ENCODE data around the gene KIAA0408. TPM values are rescaled to one million over a fixed set of nuclear protein-coding genes. Genes with fewer than 3 reads are reported as not detected.
A peak's percentile ranks its signal among the peaks of the same experiment; 100 is the strongest.

KIAA0408 gene
- total and polyA plus RNA-seq, 12 donors: 0.18 to 8.6 (median 2.4) TPM

DNA sequence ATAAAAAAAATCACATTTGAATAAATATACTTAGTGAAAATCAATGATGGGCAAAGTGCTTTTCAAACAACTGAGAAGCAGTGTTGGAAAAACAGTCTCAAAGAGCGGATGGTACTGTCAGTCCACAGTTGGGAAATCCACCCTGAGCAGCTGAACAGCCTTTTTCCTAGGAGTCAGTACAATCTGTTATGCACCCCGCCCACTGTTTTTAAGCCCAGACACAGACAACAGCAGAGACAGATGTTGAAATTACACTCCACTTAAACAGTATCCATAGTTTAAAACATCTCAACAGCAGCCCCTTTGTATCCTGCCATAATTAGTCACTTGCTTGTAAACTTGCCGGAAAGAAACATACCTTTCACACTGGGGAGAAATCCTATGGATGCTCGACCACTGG lies 372 bp downstream of the KIAA0408 start:
- peaks cover 0 to 7% of the 10 kb centered on the region in 2 donors for H3K4me1 ChIP-seq (replicated peaks in 1 of 2)
- 61 to 66% (median 64%) methylated on average over 4 of the region's 4 CpGs for WGBS, 4 donors
- intact Hi-C loops (cut with DNase I): no loop called here
- H3K4me3 ChIP-seq: peak overlapping the region in 1 of 4 donors; percentile 30
- no peaks in the 10 kb centered on the region for H3K9me3 ChIP-seq (replicated peaks in 1 of 3)
- no peaks in the 10 kb centered on the region for H3K36me3 ChIP-seq (replicated peaks in 1 of 2)
- TF ChIP-seq POLR2A (IDR thresholded peaks at IDR 0.05) (no peak), CTCF (IDR thresholded peaks at IDR 0.05) (no peak)
- peak overlapping the region in 2 of 5 donors; percentile 56 to 70 for H3K27ac ChIP-seq
- peak in 1 of 7 donors; percentile 21 for DNase-seq
- no peaks in the 10 kb centered on the region for H3K27me3 ChIP-seq

DNA sequence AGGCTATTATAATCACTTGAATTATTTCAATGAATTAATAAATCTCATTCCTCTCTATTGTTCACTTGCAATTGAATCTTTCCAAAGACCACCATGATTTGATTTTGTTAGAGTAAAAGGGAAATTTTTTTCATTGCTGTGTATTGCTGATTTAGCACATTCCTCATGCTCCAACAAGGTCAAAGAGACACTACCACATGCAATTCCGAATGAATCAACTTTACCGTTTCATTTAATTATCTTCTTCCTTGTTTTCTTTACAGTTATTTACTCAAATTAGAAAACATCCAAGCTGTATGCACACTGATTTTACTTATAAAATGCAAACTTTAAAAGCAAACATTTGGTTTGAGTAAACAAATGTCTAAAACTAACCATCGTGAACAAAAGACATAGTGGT lies 967 bp downstream of the KIAA0408 start:
- no peaks in the 10 kb centered on the region for H3K9me3 ChIP-seq (replicated peaks in 1 of 3)
- H3K27ac ChIP-seq: peak overlapping the region in 1 of 5 donors; percentile 61
- intact Hi-C loops (cut with DNase I): no loop called here
- DNase-seq: no peak
- H3K36me3 ChIP-seq (replicated peaks in 1 of 2): no peaks in the 10 kb centered on the region
- peaks cover 0 to 7% of the 10 kb centered on the region in 2 donors for H3K4me1 ChIP-seq (replicated peaks in 1 of 2)
- TF ChIP-seq POLR2A (IDR thresholded peaks at IDR 0.05): no peak
- TF ChIP-seq CTCF (IDR thresholded peaks at IDR 0.05): no peak
- H3K27me3 ChIP-seq: no peaks in the 10 kb centered on the region
- H3K4me3 ChIP-seq: peak overlapping the region in 1 of 4 donors; percentile 13
- WGBS, 4 donors: 43 to 53% (median 48%) methylated on average over 3 of the region's 3 CpGs

- TF ChIP-seq POLR2A (IDR thresholded peaks at IDR 0.05): no peak
- TF ChIP-seq CTCF (IDR thresholded peaks at IDR 0.05): no peak
- Histone ChIP-seq H3K27me3 (no peaks in the 10 kb centered on the region), H3K4me1 (replicated peaks in 1 of 2) (peaks cover 0 to 7% of the 10 kb centered on the region in 2 donors), H3K27ac (peak overlapping the region in 1 of 5 donors; percentile 61), H3K4me3 (peak overlapping the region in 1 of 4 donors; percentile 13), H3K9me3 (replicated peaks in 1 of 3) (no peaks in the 10 kb centered on the region), H3K36me3 (replicated peaks in 1 of 2) (no peaks in the 10 kb centered on the region)
- intact Hi-C loops (cut with DNase I): no loop called here
- DNase-seq: no peak
- 47 to 67% (median 49%) methylated on average over 3 of the region's 3 CpGs for WGBS, 4 donors
Observed at GRCh38 chr6:127457456-127458064, 1.6 kb downstream of the KIAA0408 start.

DNA sequence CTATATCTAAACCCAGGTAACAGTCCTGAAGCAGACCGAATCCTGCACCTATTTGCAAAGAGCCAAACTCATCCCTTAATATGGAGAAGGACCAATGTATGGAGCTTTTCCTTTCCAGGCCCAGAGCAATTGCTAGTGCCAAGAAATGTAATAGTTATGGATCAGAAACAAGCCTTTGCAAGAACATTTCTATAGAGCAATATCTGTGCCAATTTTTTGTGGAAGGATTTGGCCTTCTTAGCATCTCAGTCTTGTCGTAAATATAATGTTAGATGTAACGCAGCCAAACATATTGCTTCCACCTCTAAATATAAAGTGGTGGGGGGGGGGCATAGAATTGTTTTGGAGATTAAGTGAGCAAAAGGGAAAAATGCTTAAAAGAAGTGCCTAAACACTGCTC lies 2.7 kb downstream of the KIAA0408 start:
- Histone ChIP-seq H3K9me3 (replicated peaks in 1 of 3) (no peaks in the 10 kb centered on the region), H3K27ac (no peak overlapping the region), H3K4me1 (replicated peaks in 1 of 2) (peaks cover 0 to 7% of the 10 kb centered on the region in 2 donors), H3K27me3 (no peaks in the 10 kb centered on the region), H3K36me3 (replicated peaks in 1 of 2) (no peaks in the 10 kb centered on the region), H3K4me3 (no peak overlapping the region)
- TF ChIP-seq CTCF (IDR thresholded peaks at IDR 0.05): no peak
- WGBS, 4 donors: 90 to 95% (median 92%) methylated on average over 3 of the region's 3 CpGs
- intact Hi-C loops (cut with DNase I): no loop called here
- no peak for DNase-seq
